GM18861 (cell line): ENCODE measurements around the gene IFT88.

Source experiments
- ATAC-seq: cut with Tn5 transposase; IDR thresholded peaks from one replicate; pipeline ENCODE4 v1.9.1; 2021; ENCODE audit not compliant: unreplicated experiment

IFT88 gene

GRCh38 chr13:20714161-20714560 is 147.2 kb downstream of the IFT88 start:
- ATAC-seq: no peak

- ATAC-seq: no peak
Observed at GRCh38 chr13:20714563-20715329, 147.8 kb downstream of the IFT88 start.

- no peak for ATAC-seq
Observed at GRCh38 chr13:20715330-20715712, 148.4 kb downstream of the IFT88 start.

- no peak for ATAC-seq
Observed at GRCh38 chr13:20716951-20717350, 150.0 kb downstream of the IFT88 start.

- no peak for ATAC-seq
Observed at GRCh38 chr13:20717581-20718542, 150.9 kb downstream of the IFT88 start.

- ATAC-seq: no peak
Observed at GRCh38 chr13:20718958-20719566, 152.1 kb downstream of the IFT88 start.

- ATAC-seq: no peak
Observed at GRCh38 chr13:20719783-20720182, 152.8 kb downstream of the IFT88 start.

- no peak for ATAC-seq
Observed at GRCh38 chr13:20720499-20720898, 153.5 kb downstream of the IFT88 start.

GRCh38 chr13:20721058-20721453 is 154.1 kb downstream of the IFT88 start:
- no peak for ATAC-seq

GRCh38 chr13:20721454-20722357 is 154.7 kb downstream of the IFT88 start:
- no peak for ATAC-seq

GRCh38 chr13:20727856-20728255 is 160.9 kb downstream of the IFT88 start:
- ATAC-seq: no peak

- ATAC-seq: no peak
Observed at GRCh38 chr13:20728579-20729311, 161.8 kb downstream of the IFT88 start.

GRCh38 chr13:20729633-20730585 is 163.0 kb downstream of the IFT88 start:
- ATAC-seq: no peak

GRCh38 chr13:20738616-20739015 is 171.7 kb downstream of the IFT88 start:
- ATAC-seq: no peak

- no peak for ATAC-seq
Observed at GRCh38 chr13:20740021-20740420, 173.1 kb downstream of the IFT88 start.
